ENCODE data around the gene NRSN2.
"Not testable (repeated sequence)": the region's sequence is repeated elsewhere in the genome, so short reads cannot be mapped to it uniquely, and the experiment has no call there.

Gene NRSN2

GRCh38 chr20:370151-370600 is 23.3 kb downstream of the NRSN2 start:
- H3K9ac ChIP-seq (ENCODE audit: low read length), result no peak overlapping the region
- no peaks in the 10 kb centered on the region for H3K27me3 ChIP-seq (ENCODE audit: insufficient read depth, low read length)
- H3K36me3 ChIP-seq (ENCODE audit: control insufficient read depth in 1 of 2, insufficient read depth in 2 of 2, low read length in 2 of 2), result no peaks in the 10 kb centered on the region
- no peak overlapping the region for H3K4me3 ChIP-seq (ENCODE audit: low read depth, low read length)
- no peak overlapping the region for H2AK5ac ChIP-seq (ENCODE audit: low read length)
- peak overlapping the region; percentile 74 for H2BK5ac ChIP-seq (ENCODE audit: low read depth, low read length, poor library complexity)
- no peak overlapping the region for H3K23ac ChIP-seq (ENCODE audit: low read length)
- no peaks in the 10 kb centered on the region for H3K9me3 ChIP-seq (ENCODE audit: insufficient read depth, low read depth, low read length)
- peak overlapping the region; percentile 13 for H2AFZ ChIP-seq (ENCODE audit: insufficient read depth, low read length, poor library complexity)
- peaks cover 40 to 52% of the 10 kb centered on the region in 2 experiments for H3K4me1 ChIP-seq (ENCODE audit: control insufficient read depth in 1 of 2, insufficient read depth in 2 of 2, low read length in 2 of 2)
- H3K14ac ChIP-seq (ENCODE audit: low read length), result peak overlapping the region; percentile 33
- H3K79me1 ChIP-seq (ENCODE audit: low read length), result peaks cover 36% of the 10 kb centered on the region
- H2BK120ac ChIP-seq (ENCODE audit: insufficient read depth, low read length, poor library complexity), result peak overlapping the region; percentile 57
- peak overlapping the region; percentile 74 for H3K27ac ChIP-seq (ENCODE audit: low read depth, low read length)
- DNase-seq, result peak; percentile 75 to 95
- peak overlapping the region; percentile 68 for H3K4ac ChIP-seq (ENCODE audit: low read depth, low read length)
- no CpG with 5 or more reads among the region's 7 CpGs for WGBS (ENCODE audit: extremely low coverage, insufficient coverage, insufficient read length)
- H2BK12ac ChIP-seq (ENCODE audit: low read length), result peak overlapping the region; percentile 73
- H4K8ac ChIP-seq (ENCODE audit: low read depth, low read length), result peak overlapping the region; percentile 67
- no peak overlapping the region for H4K12ac ChIP-seq (ENCODE audit: low read depth, low read length)
- peaks cover 1% of the 10 kb centered on the region for H3K79me2 ChIP-seq (ENCODE audit: control insufficient read depth, insufficient read depth, low read length, poor library complexity)
- H3K4me2 ChIP-seq (ENCODE audit: low read length), result no peak overlapping the region
- peak overlapping the region; percentile 61 for H3K18ac ChIP-seq (ENCODE audit: low read length)
- H4K91ac ChIP-seq (ENCODE audit: low read depth, low read length), result peak overlapping the region; percentile 86

- DNase-seq, result no peak
- Histone ChIP-seq H3K79me2 (ENCODE audit: control insufficient read depth, insufficient read depth, low read length, poor library complexity) (peaks cover 1% of the 10 kb centered on the region), H3K9me3 (ENCODE audit: insufficient read depth, low read depth, low read length) (no peaks in the 10 kb centered on the region), H2BK120ac (ENCODE audit: insufficient read depth, low read length, poor library complexity) (peak overlapping the region; percentile 73), H3K4me3 (ENCODE audit: low read depth, low read length) (no peak overlapping the region), H3K9ac (ENCODE audit: low read length) (no peak overlapping the region), H3K27me3 (ENCODE audit: insufficient read depth, low read length) (no peaks in the 10 kb centered on the region), H3K4ac (ENCODE audit: low read depth, low read length) (peak overlapping the region; percentile 22), H3K4me1 (ENCODE audit: control insufficient read depth in 1 of 2, insufficient read depth in 2 of 2, low read length in 2 of 2) (peaks cover 36 to 48% of the 10 kb centered on the region in 2 experiments), H3K27ac (ENCODE audit: low read depth, low read length) (peak overlapping the region; percentile 61), H3K79me1 (ENCODE audit: low read length) (peaks cover 36% of the 10 kb centered on the region), H2BK5ac (ENCODE audit: low read depth, low read length, poor library complexity) (peak overlapping the region; percentile 73), H3K23ac (ENCODE audit: low read length) (no peak overlapping the region), H3K36me3 (ENCODE audit: control insufficient read depth in 1 of 2, insufficient read depth in 2 of 2, low read length in 2 of 2) (no peaks in the 10 kb centered on the region), H3K14ac (ENCODE audit: low read length) (peak overlapping the region; percentile 59), H2BK12ac (ENCODE audit: low read length) (peak overlapping the region; percentile 94), H3K4me2 (ENCODE audit: low read length) (no peak overlapping the region), H3K18ac (ENCODE audit: low read length) (peak overlapping the region; percentile 65), H4K8ac (ENCODE audit: low read depth, low read length) (peak overlapping the region; percentile 24), H2AFZ (ENCODE audit: insufficient read depth, low read length, poor library complexity) (peak overlapping the region; percentile 38), H2AK5ac (ENCODE audit: low read length) (peak overlapping the region; percentile 91), H4K12ac (ENCODE audit: low read depth, low read length) (peak overlapping the region; percentile 15), H4K91ac (ENCODE audit: low read depth, low read length) (peak overlapping the region; percentile 90)
- WGBS (ENCODE audit: extremely low coverage, insufficient coverage, insufficient read length), result 100% methylated on average over 1 of the region's 7 CpGs
Observed at GRCh38 chr20:370977-371754, 24.3 kb downstream of the NRSN2 start.

GRCh38 chr20:371755-372542 is 25.0 kb downstream of the NRSN2 start:
- Histone ChIP-seq H3K9ac (ENCODE audit: low read length) (no peak overlapping the region), H3K36me3 (ENCODE audit: control insufficient read depth in 1 of 2, insufficient read depth in 2 of 2, low read length in 2 of 2) (no peaks in the 10 kb centered on the region), H4K91ac (ENCODE audit: low read depth, low read length) (peak overlapping the region; percentile 90), H2AFZ (ENCODE audit: insufficient read depth, low read length, poor library complexity) (peak overlapping the region; percentile 1), H3K18ac (ENCODE audit: low read length) (peak overlapping the region; percentile 24), H3K79me2 (ENCODE audit: control insufficient read depth, insufficient read depth, low read length, poor library complexity) (peaks cover 1% of the 10 kb centered on the region), H2AK5ac (ENCODE audit: low read length) (peak overlapping the region; percentile 38), H3K9me3 (ENCODE audit: insufficient read depth, low read depth, low read length) (no peaks in the 10 kb centered on the region), H3K4ac (ENCODE audit: low read depth, low read length) (no peak overlapping the region), H3K27ac (ENCODE audit: low read depth, low read length) (peak overlapping the region; percentile 59), H3K27me3 (ENCODE audit: insufficient read depth, low read length) (no peaks in the 10 kb centered on the region), H3K23ac (ENCODE audit: low read length) (no peak overlapping the region), H3K79me1 (ENCODE audit: low read length) (peaks cover 36% of the 10 kb centered on the region), H2BK12ac (ENCODE audit: low read length) (peak overlapping the region; percentile 72), H2BK120ac (ENCODE audit: insufficient read depth, low read length, poor library complexity) (peak overlapping the region; percentile 86), H3K4me3 (ENCODE audit: low read depth, low read length) (no peak overlapping the region), H4K8ac (ENCODE audit: low read depth, low read length) (peak overlapping the region; percentile 40), H3K14ac (ENCODE audit: low read length) (peak overlapping the region; percentile 58), H2BK5ac (ENCODE audit: low read depth, low read length, poor library complexity) (peak overlapping the region; percentile 55), H3K4me2 (ENCODE audit: low read length) (no peak overlapping the region), H3K4me1 (ENCODE audit: control insufficient read depth in 1 of 2, insufficient read depth in 2 of 2, low read length in 2 of 2) (peaks cover 36 to 48% of the 10 kb centered on the region in 2 experiments), H4K12ac (ENCODE audit: low read depth, low read length) (peak overlapping the region; percentile 15)
- WGBS (ENCODE audit: extremely low coverage, insufficient coverage, insufficient read length), result no CpG with 5 or more reads among the region's 10 CpGs
- DNase-seq, result peak; percentile 45 to 74

GRCh38 chr20:372543-373082 is 25.7 kb downstream of the NRSN2 start:
- H4K91ac ChIP-seq (ENCODE audit: low read depth, low read length), result peak overlapping the region; percentile 85
- peak overlapping the region; percentile 8 for H3K4ac ChIP-seq (ENCODE audit: low read depth, low read length)
- H3K9me3 ChIP-seq (ENCODE audit: insufficient read depth, low read depth, low read length); H3K27me3 ChIP-seq (ENCODE audit: insufficient read depth, low read length); H3K4me2 ChIP-seq (ENCODE audit: low read length); H3K23ac ChIP-seq (ENCODE audit: low read length); DNase-seq; H3K9ac ChIP-seq (ENCODE audit: low read length); H4K12ac ChIP-seq (ENCODE audit: low read depth, low read length); H3K36me3 ChIP-seq (ENCODE audit: control insufficient read depth in 1 of 2, insufficient read depth in 2 of 2, low read length in 2 of 2); H3K79me2 ChIP-seq (ENCODE audit: control insufficient read depth, insufficient read depth, low read length, poor library complexity); H3K4me3 ChIP-seq (ENCODE audit: low read depth, low read length): not testable (repeated sequence)
- peaks cover 30 to 42% of the 10 kb centered on the region in 2 experiments for H3K4me1 ChIP-seq (ENCODE audit: control insufficient read depth in 1 of 2, insufficient read depth in 2 of 2, low read length in 2 of 2)
- H3K79me1 ChIP-seq (ENCODE audit: low read length), result peaks cover 34% of the 10 kb centered on the region
- H2BK120ac ChIP-seq (ENCODE audit: insufficient read depth, low read length, poor library complexity), result peak overlapping the region; percentile 86
- H2BK12ac ChIP-seq (ENCODE audit: low read length), result peak overlapping the region; percentile 85
- H3K27ac ChIP-seq (ENCODE audit: low read depth, low read length), result peak overlapping the region; percentile 59
- H3K14ac ChIP-seq (ENCODE audit: low read length), result peak overlapping the region; percentile 58
- H2AK5ac ChIP-seq (ENCODE audit: low read length), result peak overlapping the region; percentile 75
- H2AFZ ChIP-seq (ENCODE audit: insufficient read depth, low read length, poor library complexity), result peak overlapping the region; percentile 56
- peak overlapping the region; percentile 77 for H3K18ac ChIP-seq (ENCODE audit: low read length)
- WGBS (ENCODE audit: extremely low coverage, insufficient coverage, insufficient read length), result no CpG with 5 or more reads among the region's 11 CpGs
- H2BK5ac ChIP-seq (ENCODE audit: low read depth, low read length, poor library complexity), result peak overlapping the region; percentile 74
- peak overlapping the region; percentile 6 for H4K8ac ChIP-seq (ENCODE audit: low read depth, low read length)

All from trophoblast cell (in vitro differentiated cells and primary cell).